ENCODE data around the gene TMEM205.
"Not testable (repeated sequence)": the region's sequence is repeated elsewhere in the genome, so short reads cannot be mapped to it uniquely, and the experiment has no call there.

TMEM205 gene

DNA sequence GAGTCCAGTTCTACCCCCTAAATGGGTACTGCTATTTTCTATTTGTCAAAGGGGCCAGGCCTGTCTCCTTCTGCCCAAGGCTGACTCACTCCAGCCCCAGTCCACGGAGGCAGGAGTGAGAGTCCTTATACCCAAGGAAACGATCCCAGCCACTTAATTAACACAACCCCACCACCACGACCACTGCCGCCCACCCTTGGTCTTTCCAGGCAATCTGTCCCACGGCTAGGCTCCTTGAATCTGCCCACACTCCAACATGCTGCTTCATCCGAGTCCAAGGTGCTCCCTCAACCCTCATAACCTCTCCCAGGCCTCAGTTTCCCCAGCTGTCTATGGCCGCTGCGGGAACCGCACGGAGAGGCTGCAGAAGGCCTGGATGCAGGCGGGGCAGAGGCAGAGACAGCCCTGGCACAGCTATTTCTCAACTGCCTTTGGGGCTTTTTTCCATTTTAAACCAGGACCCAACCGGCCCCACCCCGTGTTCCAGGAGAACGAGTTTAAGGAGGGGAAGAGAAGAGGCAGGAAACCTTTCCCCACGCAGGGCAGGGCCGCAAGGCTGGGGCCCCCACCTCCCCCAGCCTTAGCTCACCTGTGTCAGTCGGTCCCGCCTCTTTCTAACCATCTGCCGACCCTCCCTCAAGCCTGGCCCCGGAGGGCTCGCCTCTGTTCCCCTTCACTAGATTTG, 7.4 kb downstream of the TMEM205 start:
- no peak for DNase-seq

DNA sequence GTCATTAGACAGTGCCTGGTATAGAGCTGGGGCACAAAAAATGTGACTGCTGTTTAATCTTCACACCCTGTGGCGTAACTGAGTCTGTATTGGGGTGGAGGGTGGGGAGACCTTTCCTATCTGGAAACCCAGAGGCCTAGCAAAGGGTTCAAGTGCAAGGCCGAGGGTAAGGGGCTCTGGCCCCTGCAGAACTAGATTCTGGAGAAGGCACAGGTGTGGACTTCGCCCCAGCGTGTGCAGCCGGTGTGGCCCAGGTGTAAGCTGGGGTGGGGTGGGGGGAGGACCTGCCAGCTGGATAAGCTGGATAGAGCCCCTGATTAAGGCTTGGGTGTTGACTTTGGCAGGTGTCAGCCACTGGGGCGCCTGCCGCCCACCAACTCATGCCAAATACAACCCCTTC, 7.9 kb downstream of the TMEM205 start:
- DNase-seq: no peak

DNA sequence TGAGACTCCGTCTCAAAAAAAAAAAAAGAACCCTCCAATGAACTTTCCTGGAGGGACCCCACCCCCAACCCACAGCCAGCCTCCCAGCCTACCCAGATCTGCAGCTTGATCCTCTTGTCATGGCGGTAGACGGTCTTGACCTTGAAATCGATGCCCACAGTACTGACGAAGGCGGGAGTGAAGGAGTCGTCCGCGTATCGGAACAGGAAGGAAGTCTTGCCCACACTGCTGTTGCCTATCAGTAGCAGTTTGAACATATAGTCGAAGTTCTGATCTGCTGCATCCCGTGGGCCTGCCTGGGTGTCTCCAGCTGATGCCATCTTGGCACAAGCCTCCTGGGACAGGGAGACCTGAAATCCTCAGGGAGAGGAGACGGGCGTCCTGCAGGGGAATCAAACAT, 9.0 kb downstream of the TMEM205 start:
- no peak for DNase-seq

DNA sequence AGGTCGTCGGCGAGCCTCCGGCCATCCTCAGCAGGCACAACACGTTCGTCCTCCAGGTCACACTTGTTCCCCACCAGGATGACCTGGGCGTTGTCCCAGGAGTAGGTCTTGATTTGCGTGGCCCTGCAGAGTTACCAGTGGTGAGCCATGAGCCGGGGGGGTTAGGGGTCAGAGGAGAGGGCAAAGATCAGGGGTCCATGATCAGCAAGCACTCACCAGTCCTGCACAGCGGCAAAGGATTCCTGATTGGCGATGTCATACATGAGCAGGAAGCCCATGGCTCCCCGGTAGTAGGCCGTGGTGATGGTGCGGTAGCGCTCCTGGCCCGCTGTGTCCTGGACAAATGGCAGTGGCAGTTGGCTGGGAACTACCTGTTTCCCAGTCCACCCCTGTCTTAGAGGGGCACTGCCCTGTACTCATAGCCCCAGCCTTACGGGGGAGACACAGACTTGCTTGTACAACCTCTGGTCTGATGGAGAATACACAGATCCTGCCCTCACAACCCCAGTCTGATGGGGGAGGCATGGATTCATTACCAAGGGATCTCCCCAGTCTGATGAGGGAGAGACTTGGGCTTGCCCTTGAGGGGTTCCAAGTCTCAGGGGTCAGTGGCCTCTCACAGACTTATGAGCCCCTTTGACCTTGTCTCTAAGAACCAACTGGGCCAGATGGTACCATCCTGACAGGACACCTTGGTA, 10.5 kb downstream of the TMEM205 start:
- no peak for DNase-seq

DNA sequence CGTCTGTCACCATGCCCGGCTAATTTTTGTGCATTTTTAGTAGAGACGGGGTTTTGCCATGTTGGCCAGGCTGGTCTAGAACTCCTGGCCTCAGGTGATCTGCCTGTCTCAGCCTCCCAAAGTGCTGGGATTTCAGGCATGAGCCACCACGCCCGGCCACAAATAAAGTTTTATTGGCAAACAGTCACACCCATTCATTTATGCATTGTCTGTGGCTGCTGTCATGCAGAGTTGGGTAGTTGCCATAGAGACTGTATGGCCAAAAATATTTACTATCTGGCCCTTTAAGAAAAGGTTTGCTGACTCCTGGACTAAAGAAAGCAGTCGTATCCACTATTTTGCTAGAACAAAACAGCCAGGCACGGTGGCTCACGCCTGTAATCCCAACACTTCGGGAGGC, 12.2 kb downstream of the TMEM205 start:
- not testable (repeated sequence) for DNase-seq

DNA sequence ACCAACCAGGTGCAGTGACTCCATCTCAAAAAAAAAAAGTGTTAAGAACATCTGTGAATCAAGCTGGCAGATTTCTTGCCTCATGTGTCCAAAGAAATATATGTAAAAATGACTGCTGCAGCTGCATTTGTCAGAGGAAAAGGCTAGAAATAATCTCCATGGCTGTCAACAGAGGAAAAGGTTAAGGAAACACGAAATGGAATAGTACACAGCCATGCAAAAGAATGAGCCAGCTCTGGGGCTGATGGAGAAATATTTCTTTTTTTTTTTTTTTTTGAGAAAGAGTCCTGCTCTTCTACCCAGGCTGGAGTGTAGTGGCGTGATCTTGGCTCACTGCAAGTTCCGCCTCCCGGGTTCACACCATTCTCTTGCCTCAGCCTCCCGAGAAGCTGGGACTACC, 13.2 kb downstream of the TMEM205 start:
- DNase-seq: no peak

DNA sequence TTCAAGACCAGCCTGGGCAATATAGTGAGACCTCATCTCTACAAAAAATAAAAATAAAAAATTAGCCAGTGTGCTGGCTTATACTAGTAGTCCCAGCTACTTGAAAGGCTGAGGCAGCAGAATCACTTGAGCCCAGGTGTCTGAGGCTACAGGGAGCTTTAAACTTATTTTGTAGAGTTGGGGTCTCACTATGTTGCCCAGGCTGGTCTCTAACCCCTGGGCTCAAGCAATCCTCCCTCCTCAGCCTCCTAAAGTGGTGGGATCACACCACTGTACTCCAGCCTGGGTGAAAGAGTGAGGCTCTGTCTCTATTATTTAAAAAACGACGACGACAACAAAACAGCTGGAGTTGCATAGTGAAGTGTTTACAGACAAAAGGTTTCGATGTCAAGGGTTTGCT, 14.6 kb downstream of the TMEM205 start:
- DNase-seq: no peak

DNA sequence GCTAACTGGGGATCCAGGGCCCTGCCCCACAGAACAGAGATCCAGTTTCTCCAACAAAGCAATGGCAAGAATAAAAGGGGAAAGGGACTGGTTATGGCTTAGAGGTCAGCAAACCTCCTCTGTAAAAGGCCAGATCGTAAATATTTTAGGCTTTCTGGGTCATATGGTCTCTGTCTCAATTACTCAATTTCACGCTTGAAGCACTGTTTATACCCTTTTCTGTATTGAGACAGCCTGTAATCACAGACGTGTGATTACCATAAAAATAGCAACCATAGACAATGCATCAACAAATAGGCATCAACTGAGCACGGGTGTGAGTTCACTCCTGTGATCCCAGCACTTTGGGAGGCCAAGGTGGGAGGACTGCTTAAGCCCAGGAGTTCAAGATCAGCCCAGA, 15.9 kb downstream of the TMEM205 start:
- DNase-seq: no peak

DNA sequence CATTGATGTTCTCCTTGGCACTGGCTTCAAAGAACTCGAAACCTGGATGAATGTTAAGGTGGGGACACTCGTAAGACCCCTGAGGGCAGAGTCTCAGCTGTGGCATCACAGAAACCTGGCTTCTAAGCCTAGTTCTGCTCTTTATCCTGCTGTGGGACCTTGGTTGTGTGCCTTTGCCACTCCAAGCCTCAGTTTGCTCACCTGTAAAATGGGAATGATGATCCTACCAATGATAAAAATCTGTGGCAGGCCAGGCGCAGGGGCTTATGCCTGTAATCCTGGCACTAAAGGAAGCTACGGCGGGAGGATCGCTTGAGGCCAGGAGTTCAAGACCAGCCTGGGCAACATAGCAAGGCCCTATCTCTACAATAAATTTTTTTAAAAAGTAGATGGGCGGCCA, 20.5 kb downstream of the TMEM205 start:
- DNase-seq: no peak

DNA sequence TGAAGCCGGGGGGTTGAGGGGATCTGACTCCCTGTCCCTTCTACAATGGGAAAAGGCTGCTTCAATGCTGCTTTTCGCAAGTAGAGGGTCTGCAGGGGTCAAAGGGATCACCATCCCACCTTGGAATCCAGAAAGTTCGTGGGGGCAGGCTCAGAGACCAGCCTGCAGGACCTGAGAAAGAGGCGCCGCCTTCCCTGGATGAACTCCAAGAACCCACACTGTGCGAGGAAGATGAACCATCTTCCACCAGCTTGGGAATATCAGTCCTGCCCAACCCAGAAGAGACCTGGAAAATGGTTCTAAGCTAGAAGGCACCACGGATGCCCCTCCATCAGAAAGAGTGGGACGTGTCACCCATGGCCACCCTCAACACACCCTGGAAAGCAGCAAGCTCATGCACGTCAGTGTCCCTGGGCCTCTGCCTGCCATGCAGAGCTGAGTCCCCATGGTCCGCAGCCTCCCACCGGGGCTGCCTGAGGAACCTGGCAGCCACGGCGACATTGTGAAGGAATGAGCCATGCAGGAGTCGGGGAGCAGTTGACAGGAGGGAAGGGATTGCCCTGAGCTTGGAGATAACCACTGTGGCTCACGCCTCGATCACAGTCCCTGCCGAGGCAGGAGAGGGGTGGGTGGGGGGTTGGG, 21.2 kb downstream of the TMEM205 start:
- no peak for DNase-seq

DNA sequence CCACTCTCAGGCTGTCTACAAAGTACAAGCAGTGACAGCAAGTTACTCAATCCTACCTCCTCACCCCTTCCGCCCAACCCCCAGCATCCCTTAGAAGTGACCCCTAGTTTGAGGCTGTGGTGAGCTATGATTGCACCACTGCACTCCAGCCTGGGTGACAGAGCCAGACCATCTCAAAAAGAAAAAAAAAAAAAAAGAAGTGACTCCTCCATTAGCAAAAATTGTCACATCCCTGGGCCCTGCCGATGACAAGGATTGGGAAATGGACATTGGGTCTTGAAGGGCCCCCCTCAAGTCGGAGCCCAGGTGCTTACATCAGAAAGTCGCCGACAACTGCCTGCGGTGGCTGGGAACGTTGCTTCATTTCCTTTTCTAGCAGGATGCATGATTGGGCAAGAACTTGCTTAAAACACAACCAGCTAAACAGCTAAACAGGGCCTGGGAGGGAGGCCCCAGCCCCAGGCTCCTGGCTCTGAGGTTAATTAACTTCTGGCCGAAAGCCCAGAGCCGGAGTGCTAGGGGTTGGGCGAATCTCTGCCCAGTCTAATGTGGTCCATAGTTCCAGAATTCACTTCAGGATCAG, 21.9 kb downstream of the TMEM205 start:
- no peak for DNase-seq

DNA sequence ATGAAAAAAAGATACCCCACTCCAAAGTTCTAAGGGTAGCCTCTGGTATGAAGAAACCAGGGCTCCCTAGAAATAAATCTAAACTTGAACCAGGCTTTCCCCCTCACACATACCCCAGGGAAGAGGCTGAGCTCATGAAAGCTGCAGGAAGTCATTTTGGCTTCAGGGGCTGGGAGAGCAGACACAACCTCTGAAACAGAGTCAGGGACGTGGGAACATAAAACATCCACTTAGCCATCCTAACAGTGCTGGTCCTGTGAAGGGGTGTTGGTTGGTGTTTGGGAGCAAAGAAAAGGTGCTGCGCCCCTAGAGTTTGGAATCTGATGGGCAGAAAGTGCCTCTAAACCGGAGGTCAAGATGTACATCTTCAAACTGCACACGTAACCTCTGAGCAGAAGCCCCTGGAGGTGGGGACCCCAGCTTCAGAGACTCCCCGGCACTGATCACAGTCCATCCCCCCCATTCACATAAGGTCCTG, 22.4 kb downstream of the TMEM205 start:
- DNase-seq: no peak

DNA sequence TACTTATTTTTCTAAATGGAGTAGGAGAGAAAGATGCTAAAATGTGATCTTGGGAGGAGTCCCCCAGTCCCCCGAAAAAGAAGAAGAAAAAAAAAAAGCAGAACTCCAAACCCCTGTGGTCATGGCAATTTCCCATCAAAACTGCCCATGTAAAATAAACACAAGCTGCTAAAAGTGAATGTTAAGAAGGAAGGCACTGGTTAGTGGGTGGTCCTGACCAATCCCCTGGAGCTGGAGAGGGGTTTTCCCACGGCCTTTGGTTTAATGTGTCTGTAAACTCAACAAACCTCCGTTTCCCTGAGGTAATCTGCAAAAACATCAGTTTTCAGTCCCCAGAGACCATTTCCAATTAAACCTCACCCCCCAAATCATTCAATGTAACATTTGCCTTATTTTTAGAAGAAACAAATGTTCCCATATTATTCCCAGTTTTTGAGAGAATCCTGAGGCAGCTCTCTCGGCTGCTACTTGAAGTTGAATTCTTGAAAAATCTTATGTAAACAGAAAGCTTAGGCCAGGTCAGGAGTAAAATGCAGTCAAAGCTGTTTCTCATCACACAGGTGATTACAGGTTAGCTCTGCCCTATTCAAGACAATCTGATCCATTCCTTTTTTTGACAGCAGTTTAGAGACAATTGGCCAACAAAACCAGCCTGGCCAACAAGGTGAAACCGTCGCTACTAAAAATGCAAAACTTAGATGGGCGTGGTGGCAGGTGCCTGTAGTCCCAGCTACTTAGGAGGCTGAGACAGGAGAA, 23.6 kb downstream of the TMEM205 start:
- DNase-seq: no peak

DNA sequence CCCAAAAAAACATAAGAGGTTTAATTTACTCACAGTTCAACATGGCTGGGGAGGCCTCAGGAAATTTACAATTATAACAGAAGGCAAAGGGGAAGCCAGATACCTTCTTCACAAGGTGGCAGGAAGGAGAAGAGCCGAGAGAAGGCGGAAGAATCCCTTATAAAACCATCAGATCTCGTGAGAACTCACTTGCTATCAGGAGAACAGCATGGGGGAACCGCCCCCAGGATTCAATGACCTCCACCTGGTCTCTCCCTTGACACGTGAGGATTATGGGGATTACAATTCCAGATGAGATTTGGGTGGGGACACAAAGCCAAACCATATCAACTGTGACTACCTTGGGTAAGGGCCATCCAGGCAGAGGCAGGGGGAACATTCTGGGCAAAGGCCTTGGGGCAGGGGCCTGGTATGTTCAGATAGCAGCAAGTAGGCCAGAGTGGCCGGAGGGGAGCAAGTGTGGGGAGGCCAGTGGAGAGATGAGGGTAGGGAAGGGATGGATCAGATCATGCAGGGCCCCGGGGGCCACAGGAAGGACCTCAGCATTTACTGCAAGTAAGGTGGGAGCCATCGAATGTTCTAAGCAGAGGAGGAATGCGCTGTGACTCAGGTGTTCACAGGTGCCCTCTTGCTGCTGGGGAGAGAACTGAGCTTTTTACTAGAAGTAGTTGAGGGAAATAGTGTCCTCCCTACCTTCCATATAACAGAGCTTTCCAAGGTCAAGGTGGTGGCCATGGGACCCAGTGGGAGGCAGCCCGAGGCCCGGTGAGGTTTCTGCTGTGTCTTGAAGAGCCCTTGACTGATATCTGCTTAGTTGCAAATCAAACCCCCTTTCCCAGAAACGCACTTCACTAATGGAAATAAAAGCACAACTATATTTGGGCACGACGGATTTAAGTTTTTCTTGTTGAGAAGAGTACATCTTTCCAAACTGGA, 24.6 kb downstream of the TMEM205 start:
- no peak for DNase-seq

DNA sequence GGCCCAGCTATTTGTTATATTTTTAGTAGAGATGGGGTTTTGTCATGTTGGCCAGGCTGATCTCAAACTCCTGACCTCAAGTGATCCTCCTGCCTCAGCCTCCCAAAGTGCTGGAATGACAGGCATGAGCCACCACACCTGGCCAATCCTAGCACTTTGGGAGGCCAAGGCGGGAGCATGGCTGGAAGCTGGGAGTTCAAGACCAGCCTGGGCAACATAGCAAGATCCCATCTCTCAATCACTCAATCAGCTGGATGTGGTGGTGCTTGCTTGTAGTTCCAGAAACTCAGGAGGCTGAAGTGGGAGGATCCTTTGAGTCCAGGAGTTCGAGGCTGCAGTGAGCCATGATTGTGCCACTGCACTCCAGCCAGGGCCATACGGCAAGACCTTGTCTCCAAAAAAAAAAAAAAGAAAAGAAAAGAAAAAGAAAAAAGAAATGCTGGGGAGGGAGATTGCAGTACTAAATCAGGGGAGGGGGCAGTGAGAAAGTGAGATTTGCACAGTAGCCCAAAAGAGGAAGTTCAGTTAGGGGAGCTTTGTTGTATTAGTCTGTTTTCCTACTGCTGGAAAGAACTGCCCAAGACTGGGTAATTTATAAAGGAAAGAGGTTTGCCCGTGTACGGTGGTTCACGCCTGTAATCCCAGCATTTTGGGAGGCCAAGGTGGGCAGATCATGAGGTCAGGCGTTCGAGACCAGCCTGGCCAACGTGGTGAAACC, 25.6 kb downstream of the TMEM205 start:
- DNase-seq: not testable (repeated sequence)

DNA sequence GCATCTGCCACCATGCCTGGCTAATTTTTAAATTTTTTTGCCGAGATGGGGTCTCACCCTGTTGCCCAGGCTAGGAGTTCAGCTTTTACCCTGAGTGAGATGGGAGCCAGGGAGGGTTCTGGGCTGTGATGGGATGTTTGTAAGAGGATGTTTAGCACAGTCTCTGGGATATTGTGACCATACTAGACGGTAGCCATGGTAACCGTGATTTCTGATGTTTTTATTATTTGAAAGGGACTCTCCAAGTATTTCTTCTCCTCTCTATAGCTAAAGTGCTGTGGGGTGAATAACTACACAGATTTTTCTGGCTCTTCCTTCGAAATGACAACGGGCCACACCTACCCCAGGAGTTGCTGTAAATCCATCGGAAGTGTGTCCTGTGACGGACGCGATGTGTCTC, 39.7 kb downstream of the TMEM205 start:
- no peak for DNase-seq

DNA sequence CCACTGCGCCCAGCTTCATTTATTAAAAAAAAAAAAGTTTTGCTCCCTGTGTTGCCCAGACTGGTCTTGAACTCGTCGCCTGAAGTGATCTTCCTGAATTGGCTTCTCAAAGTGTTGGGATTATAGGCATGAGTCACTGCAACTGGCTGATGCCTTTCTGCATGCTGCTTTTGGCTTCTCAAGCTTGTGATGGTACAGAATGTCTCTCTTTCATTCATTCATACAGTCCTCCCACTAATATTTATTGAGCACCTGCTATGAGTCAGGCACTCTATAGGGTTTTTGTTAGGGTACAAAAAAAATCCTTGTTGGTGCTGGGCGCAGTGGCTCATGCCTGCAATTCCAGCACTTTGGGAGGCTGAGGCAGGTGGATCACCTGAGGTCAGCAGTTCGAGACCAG, 41.1 kb downstream of the TMEM205 start:
- no peak for DNase-seq

DNA sequence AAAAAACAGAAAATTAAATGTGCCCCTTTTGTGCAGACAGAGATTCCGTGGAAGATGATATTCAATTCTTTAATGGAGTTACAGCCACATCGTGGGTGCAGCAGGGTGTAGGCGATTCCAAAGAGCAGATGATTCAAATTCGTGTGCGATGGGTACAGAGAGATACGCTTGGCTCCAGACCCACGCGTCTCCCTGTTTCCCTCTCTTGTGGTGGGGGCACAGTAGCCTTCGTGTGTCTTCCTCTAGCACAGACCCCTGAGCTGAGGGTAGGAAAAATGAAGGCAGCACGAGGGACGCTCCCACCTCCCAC, 45.3 kb downstream of the TMEM205 start:
- no peak for DNase-seq

DNA sequence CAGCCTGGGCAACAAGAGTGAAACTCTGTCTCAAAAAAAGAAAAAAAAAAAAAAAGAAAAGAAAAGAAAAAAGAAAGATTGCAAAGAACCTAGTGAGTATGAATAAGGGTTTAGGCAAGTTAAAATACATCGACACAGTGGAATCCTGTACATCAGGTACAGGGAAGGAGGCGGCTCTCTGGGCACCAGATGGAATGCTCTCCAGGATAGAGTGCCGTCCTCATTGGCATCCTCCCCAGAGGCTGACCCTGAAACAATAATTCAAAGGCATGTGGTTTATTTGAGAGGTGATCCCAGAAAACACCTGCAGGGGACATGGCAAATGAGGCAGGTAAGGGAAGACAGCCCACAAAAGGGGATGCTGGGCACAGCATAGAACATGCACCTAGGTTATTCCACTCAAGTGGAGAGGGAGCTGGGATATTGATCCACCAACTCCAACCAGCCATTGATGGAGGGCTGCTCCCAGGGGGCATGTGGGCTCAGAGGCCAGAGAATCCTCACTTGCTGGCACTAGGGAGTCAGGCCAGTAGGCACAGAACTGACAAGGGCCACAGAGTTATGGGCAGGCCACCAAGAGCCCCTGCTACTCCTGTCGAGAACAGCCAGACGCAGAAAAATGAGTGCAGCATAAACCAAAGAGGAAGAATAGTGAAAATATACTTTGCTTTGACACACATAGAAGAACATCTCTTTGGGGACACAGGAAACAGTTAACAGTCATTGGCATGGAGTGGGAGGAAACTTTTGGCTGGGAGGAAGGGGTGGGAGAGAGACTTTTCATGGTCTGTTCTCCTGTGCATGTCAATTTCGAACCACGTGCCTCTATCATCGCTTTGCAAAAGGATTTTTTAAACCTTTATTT, 45.9 kb downstream of the TMEM205 start:
- no peak for DNase-seq

DNA sequence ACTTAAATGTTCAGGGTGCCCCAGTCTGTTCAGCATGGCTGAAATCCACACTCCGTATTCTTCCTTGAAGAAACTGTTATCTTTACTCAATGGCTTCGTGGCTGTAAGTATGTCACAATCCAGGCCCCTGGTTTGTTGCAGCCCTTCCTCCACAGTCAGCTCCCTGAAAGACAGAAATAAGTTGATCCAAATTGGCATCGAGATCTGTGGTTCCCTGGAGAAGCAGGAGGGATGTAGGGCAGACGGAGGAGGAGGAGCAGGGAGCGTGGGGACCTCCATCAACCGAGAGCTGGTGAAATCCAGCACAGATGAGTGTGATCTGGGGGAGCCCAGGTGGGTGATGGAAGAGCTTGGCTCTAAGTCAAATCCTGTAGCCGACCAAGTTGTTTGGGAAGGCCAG, 49.8 kb downstream of the TMEM205 start:
- DNase-seq: no peak

Data from NCI-H2227 treated with DMSO at 0.1 percent for 48 hours (cell line).